BE2C (cell line): Measurements from ENCODE around the gene PCNT.

Experiments
- DNase-seq: peaks from one replicate; pipeline ENCODE4 v3.0.0-alpha.2; 2020
- H3K27me3 ChIP-seq: fragments of 250-450 bp; sonication (Bioruptor Pico); 2 replicates; pipeline ENCODE4 v1.5.1; 2020; ENCODE audit warnings: mild to moderate bottlenecking
- H3K36me3 ChIP-seq: fragments of 250-450 bp; sonication (Bioruptor Pico); 2 replicates; pipeline ENCODE4 v1.5.1; 2020; ENCODE audit warnings: mild to moderate bottlenecking
- H3K4me1 ChIP-seq: fragments of 250-450 bp; sonication (Bioruptor Pico); 2 replicates; pipeline ENCODE4 v1.5.1; 2020
- H3K4me3 ChIP-seq: 2 replicates; pipeline ENCODE4 v1.5.1; 2011; ENCODE audit warnings: low read depth, low read length
- H3K9me3 ChIP-seq: fragments of 250-450 bp; sonication (Bioruptor Pico); 2 replicates; pipeline ENCODE4 v1.5.1; 2020
- TF ChIP-seq, protein P1 (sequence below): IDR thresholded peaks from 2 replicates; pipeline ENCODE4 v1.5.1; 2012; ENCODE audit warnings: mild to moderate bottlenecking, low read depth, low read length

The PCNT gene

DNA sequence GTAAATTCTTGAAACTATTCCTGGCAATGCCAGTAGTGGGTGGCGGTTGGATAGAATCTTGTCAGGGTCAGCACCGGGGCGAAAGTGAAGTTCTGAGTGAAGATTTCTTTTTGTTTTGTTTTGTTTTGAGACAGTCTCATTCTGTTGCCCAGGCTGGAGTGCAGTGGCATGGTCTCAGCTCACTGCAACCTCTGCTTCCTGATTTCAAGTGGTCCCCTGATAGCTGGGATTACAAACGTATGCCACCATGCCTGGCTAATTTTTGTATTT lies 33.3 kb downstream of the PCNT start:
- Histone ChIP-seq H3K36me3 (peaks cover 52% of the 10 kb centered on the region), H3K27me3 (no peaks in the 10 kb centered on the region), H3K4me3 (no peak overlapping the region), H3K9me3 (no peaks in the 10 kb centered on the region), H3K4me1 (no peaks in the 10 kb centered on the region)
- TF ChIP-seq, protein P1, sequence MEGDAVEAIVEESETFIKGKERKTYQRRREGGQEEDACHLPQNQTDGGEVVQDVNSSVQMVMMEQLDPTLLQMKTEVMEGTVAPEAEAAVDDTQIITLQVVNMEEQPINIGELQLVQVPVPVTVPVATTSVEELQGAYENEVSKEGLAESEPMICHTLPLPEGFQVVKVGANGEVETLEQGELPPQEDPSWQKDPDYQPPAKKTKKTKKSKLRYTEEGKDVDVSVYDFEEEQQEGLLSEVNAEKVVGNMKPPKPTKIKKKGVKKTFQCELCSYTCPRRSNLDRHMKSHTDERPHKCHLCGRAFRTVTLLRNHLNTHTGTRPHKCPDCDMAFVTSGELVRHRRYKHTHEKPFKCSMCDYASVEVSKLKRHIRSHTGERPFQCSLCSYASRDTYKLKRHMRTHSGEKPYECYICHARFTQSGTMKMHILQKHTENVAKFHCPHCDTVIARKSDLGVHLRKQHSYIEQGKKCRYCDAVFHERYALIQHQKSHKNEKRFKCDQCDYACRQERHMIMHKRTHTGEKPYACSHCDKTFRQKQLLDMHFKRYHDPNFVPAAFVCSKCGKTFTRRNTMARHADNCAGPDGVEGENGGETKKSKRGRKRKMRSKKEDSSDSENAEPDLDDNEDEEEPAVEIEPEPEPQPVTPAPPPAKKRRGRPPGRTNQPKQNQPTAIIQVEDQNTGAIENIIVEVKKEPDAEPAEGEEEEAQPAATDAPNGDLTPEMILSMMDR: no peak
- DNase-seq: no peak

DNA sequence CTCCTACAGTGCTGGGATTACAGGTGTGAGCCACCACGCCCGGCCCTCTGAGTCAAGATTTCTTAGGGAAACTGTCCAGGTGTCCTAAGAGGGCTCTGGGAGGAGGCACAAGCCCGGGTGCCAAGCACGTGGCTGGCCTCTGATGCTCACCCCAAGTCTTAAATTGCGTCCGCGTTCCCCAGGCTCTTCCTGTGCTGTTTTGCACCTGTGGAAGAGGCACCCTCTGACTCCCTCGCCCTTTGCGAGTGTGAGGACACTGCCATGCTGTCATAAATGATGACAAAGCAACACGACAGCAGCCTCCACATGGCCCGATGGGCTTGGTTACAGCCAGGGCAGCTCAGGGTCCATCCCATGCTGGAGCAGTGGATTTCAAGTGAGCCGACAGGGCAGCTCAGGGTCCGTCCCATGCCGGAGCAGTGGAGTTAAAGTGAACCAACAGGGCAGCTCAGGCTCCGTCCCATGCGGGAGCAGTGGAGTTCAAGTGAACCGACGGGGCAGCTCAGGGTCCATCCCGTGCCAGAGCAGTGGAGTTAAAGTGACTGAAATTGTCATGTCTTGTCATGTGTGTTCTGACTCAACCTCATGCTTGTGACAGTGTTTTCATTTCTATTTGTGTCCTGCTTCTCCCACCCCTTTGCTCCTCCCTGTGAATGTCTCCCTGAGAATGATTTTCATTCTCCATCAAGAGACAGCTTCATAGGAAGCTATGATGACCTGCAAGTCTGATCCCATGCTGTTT lies 33.9 kb downstream of the PCNT start:
- no peaks in the 10 kb centered on the region for H3K9me3 ChIP-seq
- TF ChIP-seq, protein P1: no peak
- peaks cover 48% of the 10 kb centered on the region for H3K36me3 ChIP-seq
- no peaks in the 10 kb centered on the region for H3K27me3 ChIP-seq
- no peaks in the 10 kb centered on the region for H3K4me1 ChIP-seq
- no peak overlapping the region for H3K4me3 ChIP-seq
- no peak for DNase-seq

DNA sequence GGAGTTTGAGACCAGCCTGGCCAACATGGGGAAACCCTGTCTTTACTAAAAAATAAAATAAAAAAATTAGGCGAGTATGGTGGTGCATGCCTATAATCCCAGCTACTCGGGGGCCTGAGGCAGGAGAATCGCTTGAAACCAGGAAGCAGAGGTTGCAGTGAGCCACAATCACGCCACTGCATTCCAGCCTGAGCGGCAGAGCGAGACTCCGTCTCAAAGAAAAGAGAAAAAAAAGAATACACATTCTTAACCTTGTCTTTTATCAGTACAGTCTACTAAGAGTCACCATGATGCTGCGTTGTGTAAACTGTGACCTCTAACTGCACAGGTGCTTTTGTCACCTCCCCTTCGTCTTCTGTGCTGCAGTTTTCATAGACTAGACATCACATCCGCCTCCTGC lies 37.2 kb downstream of the PCNT start:
- Histone ChIP-seq H3K4me3 (no peak overlapping the region), H3K9me3 (no peaks in the 10 kb centered on the region), H3K36me3 (peaks cover 45% of the 10 kb centered on the region), H3K4me1 (no peaks in the 10 kb centered on the region), H3K27me3 (no peaks in the 10 kb centered on the region)
- TF ChIP-seq, protein P1: no peak
- DNase-seq: no peak

DNA sequence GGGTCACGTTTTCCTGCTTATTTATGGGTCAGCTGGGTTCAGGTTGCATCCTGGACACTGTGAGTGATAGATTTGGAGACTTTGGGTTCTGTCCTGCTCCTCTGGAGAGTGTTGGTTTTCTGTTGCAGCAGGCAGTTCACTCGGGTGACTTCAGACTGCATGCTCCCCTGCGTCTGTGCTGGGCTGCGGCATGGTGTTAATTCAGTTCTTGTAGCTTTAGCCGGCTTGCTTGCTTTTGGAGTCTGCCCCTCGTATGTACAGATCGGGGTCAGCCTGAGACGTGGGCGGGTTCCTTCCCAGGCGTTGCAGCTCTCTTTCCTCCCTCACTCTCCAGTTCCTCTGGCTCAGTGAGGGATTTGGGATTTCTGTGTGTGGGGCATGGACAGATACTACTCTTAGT lies 38.0 kb downstream of the PCNT start:
- H3K4me1 ChIP-seq: no peaks in the 10 kb centered on the region
- peaks cover 47% of the 10 kb centered on the region for H3K36me3 ChIP-seq
- no peaks in the 10 kb centered on the region for H3K9me3 ChIP-seq
- TF ChIP-seq, protein P1: no peak
- no peaks in the 10 kb centered on the region for H3K27me3 ChIP-seq
- no peak overlapping the region for H3K4me3 ChIP-seq
- no peak for DNase-seq

DNA sequence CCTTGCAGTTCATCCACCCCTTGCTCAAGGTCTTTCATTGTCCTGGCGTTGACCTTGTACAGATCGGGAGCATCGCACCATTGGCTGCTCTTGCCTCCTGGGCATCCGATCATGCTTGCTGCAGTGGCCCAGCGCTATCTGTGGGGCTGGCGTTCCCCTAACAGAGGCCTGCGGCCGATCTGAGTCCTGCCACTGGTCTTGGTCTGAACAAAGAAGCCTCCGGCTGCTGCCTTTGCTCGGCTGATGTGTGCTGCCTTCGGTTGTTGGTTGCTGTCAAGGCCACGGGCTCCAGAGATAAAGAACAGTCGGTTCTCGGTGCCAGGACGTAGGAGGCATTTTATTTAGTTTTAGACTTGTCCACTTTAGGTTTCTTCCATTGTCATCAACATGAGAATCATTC lies 39.0 kb downstream of the PCNT start:
- TF ChIP-seq, protein P1: no peak
- DNase-seq: no peak
- H3K27me3 ChIP-seq: no peaks in the 10 kb centered on the region
- H3K4me1 ChIP-seq: no peaks in the 10 kb centered on the region
- peaks cover 55% of the 10 kb centered on the region for H3K36me3 ChIP-seq
- no peak overlapping the region for H3K4me3 ChIP-seq
- H3K9me3 ChIP-seq: no peaks in the 10 kb centered on the region

DNA sequence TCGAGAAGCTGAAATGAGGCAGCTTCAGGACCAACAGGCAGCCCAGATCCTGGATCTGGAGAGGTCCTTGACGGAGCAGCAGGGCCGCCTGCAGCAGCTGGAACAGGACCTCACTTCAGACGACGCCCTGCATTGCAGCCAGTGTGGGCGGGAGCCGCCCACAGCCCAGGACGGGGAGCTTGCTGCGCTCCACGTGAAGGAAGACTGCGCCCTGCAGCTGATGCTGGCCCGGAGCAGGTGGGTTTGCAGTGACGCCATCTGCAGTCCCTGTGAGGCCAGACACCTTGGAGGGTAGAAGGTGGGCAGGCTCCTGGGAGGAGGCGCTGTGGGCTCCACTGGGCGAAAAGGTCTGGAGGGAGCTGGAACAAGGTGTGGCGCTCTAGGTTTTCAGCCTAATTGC lies 39.7 kb downstream of the PCNT start:
- Histone ChIP-seq H3K4me1 (no peaks in the 10 kb centered on the region), H3K9me3 (no peaks in the 10 kb centered on the region), H3K4me3 (no peak overlapping the region), H3K27me3 (no peaks in the 10 kb centered on the region), H3K36me3 (peaks cover 56% of the 10 kb centered on the region)
- DNase-seq: no peak
- TF ChIP-seq, protein P1: no peak
